Panc1 (cell line): Measurements from ENCODE around the gene ZNF398.

Experiments
- CTCF ChIP-seq: fragments of 450-650 bp; IDR thresholded peaks from 2 replicates; pipeline ENCODE4 v1.5.1; 2017; ENCODE audit warnings: mild to moderate bottlenecking
- POLR2AphosphoS5 ChIP-seq: IDR thresholded peaks from 2 replicates; pipeline ENCODE4 v1.6.1; 2012; ENCODE audit warnings: mild to moderate bottlenecking, low read depth, low read length, moderate library complexity
- REST ChIP-seq, 2 experiments: IDR thresholded peaks; 2 replicates each; pipeline ENCODE4 v1.6.1; 2011 to 2012; ENCODE audit warnings: low read depth in 2 of 2, control low read depth in 1 of 2, low read length in 1 of 2, mild to moderate bottlenecking in 1 of 2, moderate library complexity in 1 of 2; ENCODE audit not compliant: insufficient read depth in 1 of 2
- TCF7L2 ChIP-seq: IDR thresholded peaks from 2 replicates; pipeline ENCODE4 v1.6.1; 2011; ENCODE audit warnings: mild to moderate bottlenecking, low read depth, low read length, inconsistent platforms

- peak; percentile 90 for TF ChIP-seq CTCF
- TF ChIP-seq TCF7L2 = peak; percentile 48; the same call in 1 of the 2 replicates
- TF ChIP-seq REST (IDR thresholded peaks at IDR 0.05; ENCODE audit: insufficient read depth in 1 of 2, low read depth in 2 of 2, low read length in 1 of 2) = peak in 1 of 2 experiments; percentile 31; a peak in 2 of 4 replicates
- peak; percentile 82 for TF ChIP-seq POLR2AphosphoS5
Measured at GRCh38 chr7:149195180-149196150, 48.2 kb downstream of the ZNF398 start, which contains the start of gene ZNF282.
